T-helper 17 cell (primary cell): ENCODE measurements around the gene SLC16A5. TPM values are rescaled to one million over a fixed set of nuclear protein-coding genes. Genes with fewer than 3 reads are reported as not detected.

ENCODE experiments used
- ATAC-seq: fragments of 150-1000 bp; cut with Tn5 transposase; 2 replicates; pipeline ENCODE4 v1.10.0; 2021; ENCODE audit warnings: mild to moderate bottlenecking, moderate library complexity
- DNase-seq, 3 donors: peaks; one replicate each; pipeline versions ENCODE4 v3.0.0 to v3.0.0-alpha.2; 2020 to 2021
- H3K9me3 ChIP-seq: one replicate; pipeline ENCODE4 v1.7.0; 2013; ENCODE audit warnings: low read length, mild to moderate bottlenecking; ENCODE audit not compliant: control insufficient read depth, poor library complexity, severe bottlenecking
- H3K27ac Mint-ChIP-seq: one replicate; pipeline ENCODE4 v1.8.0; 2022; ENCODE audit warnings: mild to moderate bottlenecking, moderate library complexity, mixed read lengths
- H3K27me3 Mint-ChIP-seq: one replicate; pipeline ENCODE4 v1.8.0; 2022; ENCODE audit warnings: mixed read lengths
- H3K36me3 Mint-ChIP-seq: one replicate; pipeline ENCODE4 v1.8.0; 2022; ENCODE audit warnings: low read depth, mixed read lengths
- H3K4me1 Mint-ChIP-seq: one replicate; pipeline ENCODE4 v1.8.0; 2022; ENCODE audit warnings: mild to moderate bottlenecking, mixed read lengths
- H3K4me3 Mint-ChIP-seq: one replicate; pipeline ENCODE4 v1.8.0; 2022; ENCODE audit warnings: mild to moderate bottlenecking, moderate library complexity, mixed read lengths
- total RNA-seq, 4 donors: library from RNA in 2 of 4; stranded (reverse) in 2 of 4; gene quantifications; one replicate each; pipeline ENCODE4 v1.2.3 and lab custom pipeline; 2022 to 2026

Gene SLC16A5
- total RNA-seq, 2 donors from 2014 or later = 11.7 to 14.9 TPM

DNA sequence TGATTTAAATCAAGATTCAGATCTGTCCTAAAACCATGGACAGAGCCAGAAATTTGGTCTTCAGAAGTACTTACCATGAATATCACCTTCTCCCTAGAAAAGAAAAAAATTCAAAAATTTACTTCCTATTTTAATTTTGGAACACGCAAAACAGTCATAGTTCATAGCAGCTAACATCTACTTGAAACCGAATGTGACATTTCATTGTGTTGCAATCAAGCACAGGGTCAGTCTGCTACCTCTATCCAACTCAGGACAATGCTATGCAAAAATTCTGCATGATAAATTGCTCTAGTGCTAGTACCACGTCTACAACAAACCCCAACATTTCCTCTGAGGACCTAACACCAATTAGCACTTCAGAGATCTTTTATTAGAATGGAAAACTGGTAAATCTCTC is 58.8 kb downstream of the SLC16A5 start:
- peaks cover 7% of the 10 kb centered on the region for H3K36me3 Mint-ChIP-seq
- peaks cover 8% of the 10 kb centered on the region for H3K4me1 Mint-ChIP-seq
- no peaks in the 10 kb centered on the region for H3K27me3 Mint-ChIP-seq
- H3K9me3 ChIP-seq = no peaks in the 10 kb centered on the region
- DNase-seq = no peak
- peak overlapping the region; percentile 59 for H3K27ac Mint-ChIP-seq
- no peak for ATAC-seq
- H3K4me3 Mint-ChIP-seq = no peak overlapping the region

GRCh38 chr17:75147878-75148546 is 60.3 kb downstream of the SLC16A5 start:
- no peaks in the 10 kb centered on the region for H3K27me3 Mint-ChIP-seq
- peaks cover 22% of the 10 kb centered on the region for H3K4me1 Mint-ChIP-seq
- H3K4me3 Mint-ChIP-seq = no peak overlapping the region
- H3K27ac Mint-ChIP-seq = peak overlapping the region; percentile 67
- no peaks in the 10 kb centered on the region for H3K9me3 ChIP-seq
- DNase-seq (no peak), ATAC-seq (no peak)
- peaks cover 7% of the 10 kb centered on the region for H3K36me3 Mint-ChIP-seq

DNA sequence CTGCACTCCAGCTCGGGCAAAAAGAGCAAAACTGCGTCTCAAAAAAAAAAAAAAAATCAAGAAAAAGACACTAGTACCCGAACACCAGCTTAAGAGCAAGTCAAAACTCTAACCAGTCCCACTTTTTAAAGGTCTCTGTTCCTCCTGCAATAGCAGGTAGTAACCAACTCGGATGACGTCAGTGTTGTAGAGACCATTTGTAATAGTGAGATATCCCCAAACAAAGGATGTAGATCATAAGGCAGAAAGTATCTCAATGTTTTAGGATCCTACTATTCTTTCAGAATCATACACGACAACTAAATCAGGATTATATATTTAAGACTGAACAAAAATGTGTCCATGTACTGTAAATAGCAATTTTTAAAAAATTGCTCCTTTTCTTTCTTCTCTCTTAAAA is 64.2 kb downstream of the SLC16A5 start:
- no peak for ATAC-seq
- no peaks in the 10 kb centered on the region for H3K27me3 Mint-ChIP-seq
- H3K36me3 Mint-ChIP-seq = peaks cover 7% of the 10 kb centered on the region
- H3K27ac Mint-ChIP-seq = peak overlapping the region; percentile 93
- H3K4me3 Mint-ChIP-seq = peak overlapping the region; percentile 96
- peaks cover 37% of the 10 kb centered on the region for H3K4me1 Mint-ChIP-seq
- DNase-seq = no peak
- no peaks in the 10 kb centered on the region for H3K9me3 ChIP-seq

- Mint-ChIP-seq H3K4me1 (peaks cover 34% of the 10 kb centered on the region), H3K4me3 (peak overlapping the region; percentile 96), H3K36me3 (peaks cover 4% of the 10 kb centered on the region), H3K27ac (peak overlapping the region; percentile 93), H3K27me3 (no peaks in the 10 kb centered on the region)
- no peaks in the 10 kb centered on the region for H3K9me3 ChIP-seq
- ATAC-seq = no peak
- no peak for DNase-seq
Measured at GRCh38 chr17:75152523-75152921, 64.8 kb downstream of the SLC16A5 start.

- Mint-ChIP-seq H3K4me1 (peaks cover 34% of the 10 kb centered on the region), H3K4me3 (peak overlapping the region; percentile 96), H3K27ac (peak overlapping the region; percentile 93), H3K36me3 (peaks cover 4% of the 10 kb centered on the region), H3K27me3 (no peaks in the 10 kb centered on the region)
- H3K9me3 ChIP-seq = no peaks in the 10 kb centered on the region
- ATAC-seq (no peak), DNase-seq (no peak)
Measured at GRCh38 chr17:75152922-75153779, 65.4 kb downstream of the SLC16A5 start.

DNA sequence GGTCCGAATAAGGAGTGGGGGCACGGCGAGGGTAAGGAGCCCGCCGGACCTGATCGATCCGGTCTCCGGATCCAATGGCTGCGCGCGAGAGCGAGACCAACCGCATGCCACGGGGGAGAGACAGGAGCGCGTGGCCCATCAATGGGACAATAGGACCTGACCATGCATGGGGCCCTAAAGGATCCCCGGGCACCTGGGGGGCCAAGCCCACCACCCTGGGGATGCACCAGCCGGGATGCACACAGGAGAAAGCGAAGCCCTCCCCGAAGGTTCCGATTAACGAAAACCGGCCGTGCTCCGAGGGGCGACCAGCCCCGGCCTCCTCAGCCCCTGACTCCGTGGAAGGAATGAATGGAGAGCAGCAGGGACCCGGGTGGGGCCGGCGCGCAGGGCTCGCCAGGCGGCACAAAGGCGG is 66.0 kb downstream of the SLC16A5 start:
- Mint-ChIP-seq H3K27me3 (no peaks in the 10 kb centered on the region), H3K36me3 (peaks cover 2% of the 10 kb centered on the region), H3K4me1 (peaks cover 32% of the 10 kb centered on the region), H3K27ac (peak overlapping the region; percentile 93), H3K4me3 (peak overlapping the region; percentile 96)
- no peaks in the 10 kb centered on the region for H3K9me3 ChIP-seq
- DNase-seq (peak in 1 of 3 donors; percentile 16), ATAC-seq (no peak)

- no peaks in the 10 kb centered on the region for H3K9me3 ChIP-seq
- DNase-seq (peak; percentile 88 to 96 (median 94)), ATAC-seq (peak; percentile 98)
- H3K36me3 Mint-ChIP-seq = peaks cover 2% of the 10 kb centered on the region
- peaks cover 32% of the 10 kb centered on the region for H3K4me1 Mint-ChIP-seq
- H3K27me3 Mint-ChIP-seq = no peaks in the 10 kb centered on the region
- H3K27ac Mint-ChIP-seq = peak within 1 kb of the TSS; percentile 93
- peak within 1 kb of the TSS; percentile 96 for H3K4me3 Mint-ChIP-seq
Measured at GRCh38 chr17:75154195-75155106, 66.7 kb downstream of the SLC16A5 start, which contains the start of gene JPT1. Gene JPT1 (minus strand): TSS chr17:75154512. CDS start chr17:75154397, 115 bp downstream.

DNA sequence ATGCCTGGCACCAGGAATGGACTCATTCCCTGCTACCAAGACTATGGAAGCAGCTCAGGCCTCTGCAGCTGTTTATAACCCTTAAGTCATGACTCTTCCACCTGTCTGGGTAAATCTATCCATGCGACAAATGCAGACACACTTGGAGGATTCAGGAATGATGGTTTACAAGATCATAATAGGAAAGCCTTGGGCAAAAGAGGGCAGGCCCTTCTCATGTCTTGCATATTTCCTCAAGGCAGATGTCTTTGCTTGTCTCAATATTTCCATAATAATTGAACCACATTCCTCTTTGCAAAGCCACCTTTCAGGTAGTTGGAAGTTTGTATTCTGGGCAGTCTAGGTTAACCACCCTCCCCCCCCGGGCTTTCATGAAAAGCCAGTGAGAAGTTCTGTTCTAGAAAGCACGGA is 67.4 kb downstream of the SLC16A5 start:
- H3K27me3 Mint-ChIP-seq = no peaks in the 10 kb centered on the region
- peaks cover 29% of the 10 kb centered on the region for H3K4me1 Mint-ChIP-seq
- peak overlapping the region; percentile 52 for H3K4me3 Mint-ChIP-seq
- H3K9me3 ChIP-seq = no peaks in the 10 kb centered on the region
- H3K27ac Mint-ChIP-seq = no peak overlapping the region
- no peaks in the 10 kb centered on the region for H3K36me3 Mint-ChIP-seq
- ATAC-seq (no peak), DNase-seq (no peak)

Other genes starting within 250 kb of the SLC16A5 start
- not detected for gene GRIN2C, start 228.1 kb upstream of the SLC16A5 start, total RNA-seq
- 1 to 10 TPM; 4.5 to 8.7 TPM for gene FDXR, start 215.0 kb upstream of the SLC16A5 start, total RNA-seq
- gene FADS6, start 194.3 kb upstream of the SLC16A5 start, total RNA-seq = not detected
- gene USH1G, start 164.7 kb upstream of the SLC16A5 start, total RNA-seq = not detected
- not detected for gene OTOP2, start 163.7 kb upstream of the SLC16A5 start, total RNA-seq
- gene OTOP3, start 152.1 kb upstream of the SLC16A5 start, total RNA-seq = not detected
- gene HID1, start 115.2 kb upstream of the SLC16A5 start, total RNA-seq = 10 to 100 TPM; 10.6 to 14.9 TPM
- under 1 TPM in 1 of 2 donors, not detected in 1; 0.86 TPM for gene CDR2L, start 100.3 kb upstream of the SLC16A5 start, total RNA-seq
- gene MRPL58, start 75.3 kb upstream of the SLC16A5 start, total RNA-seq = 10 to 100 TPM; 13.7 to 19.1 TPM
- gene ATP5PD, start 41.0 kb upstream of the SLC16A5 start, total RNA-seq = 100 to 1,000 TPM; 123 to 145 TPM
- 10 to 100 TPM; 20.4 to 27.7 TPM for gene KCTD2, start 40.7 kb upstream of the SLC16A5 start, total RNA-seq
- gene ARMC7, start 22.0 kb downstream of the SLC16A5 start, total RNA-seq = 1 to 10 TPM; 8.9 to 9.3 TPM
- gene NT5C, start 43.8 kb downstream of the SLC16A5 start, total RNA-seq = 10 to 100 TPM; 20.6 to 29.8 TPM
- gene JPT1, start 66.6 kb downstream of the SLC16A5 start, total RNA-seq = 10 to 100 TPM; 40.0 to 46.8 TPM
- 100 to 1,000 TPM; 216 to 236 TPM for gene SUMO2, start 95.0 kb downstream of the SLC16A5 start, total RNA-seq
- 10 to 100 TPM; 75.0 to 75.3 TPM for gene NUP85, start 117.7 kb downstream of the SLC16A5 start, total RNA-seq
- 10 to 100 TPM; 85.4 to 89.1 TPM for gene GGA3, start 173.7 kb downstream of the SLC16A5 start, total RNA-seq
- 10 to 100 TPM; 33.9 to 35.6 TPM for gene MRPS7, start 173.9 kb downstream of the SLC16A5 start, total RNA-seq
- gene MIF4GD, start 183.3 kb downstream of the SLC16A5 start, total RNA-seq = 10 to 100 TPM; 27.0 to 35.0 TPM
- 10 to 100 TPM; 13.7 to 15.1 TPM for gene SLC25A19, start 201.5 kb downstream of the SLC16A5 start, total RNA-seq